H4 (cell line): Measurements from ENCODE around the gene CERT1. TPM values are rescaled to one million over a fixed set of nuclear protein-coding genes. Genes with fewer than 3 reads are reported as not detected.
A peak's percentile ranks its signal among the peaks of the same experiment; 100 is the strongest.
"Not testable (repeated sequence)": the region's sequence is repeated elsewhere in the genome, so short reads cannot be mapped to it uniquely, and the experiment has no call there.

ENCODE experiments used
- DNase-seq: peaks from one replicate; pipeline ENCODE4 v3.0.0-alpha.2; 2015; ENCODE audit warnings: low spot score
- total RNA-seq: library from RNA; depleted of rRNA; stranded (reverse); fragments of >200 nt; shearing (Covaris generic); gene quantifications from 2 replicates; pipeline ENCODE4 v1.2.3, GENCODE V29; 2014; rRNA removed

Gene CERT1
- 4.1 and 12.5 TPM in 2 replicates for total RNA-seq

DNA sequence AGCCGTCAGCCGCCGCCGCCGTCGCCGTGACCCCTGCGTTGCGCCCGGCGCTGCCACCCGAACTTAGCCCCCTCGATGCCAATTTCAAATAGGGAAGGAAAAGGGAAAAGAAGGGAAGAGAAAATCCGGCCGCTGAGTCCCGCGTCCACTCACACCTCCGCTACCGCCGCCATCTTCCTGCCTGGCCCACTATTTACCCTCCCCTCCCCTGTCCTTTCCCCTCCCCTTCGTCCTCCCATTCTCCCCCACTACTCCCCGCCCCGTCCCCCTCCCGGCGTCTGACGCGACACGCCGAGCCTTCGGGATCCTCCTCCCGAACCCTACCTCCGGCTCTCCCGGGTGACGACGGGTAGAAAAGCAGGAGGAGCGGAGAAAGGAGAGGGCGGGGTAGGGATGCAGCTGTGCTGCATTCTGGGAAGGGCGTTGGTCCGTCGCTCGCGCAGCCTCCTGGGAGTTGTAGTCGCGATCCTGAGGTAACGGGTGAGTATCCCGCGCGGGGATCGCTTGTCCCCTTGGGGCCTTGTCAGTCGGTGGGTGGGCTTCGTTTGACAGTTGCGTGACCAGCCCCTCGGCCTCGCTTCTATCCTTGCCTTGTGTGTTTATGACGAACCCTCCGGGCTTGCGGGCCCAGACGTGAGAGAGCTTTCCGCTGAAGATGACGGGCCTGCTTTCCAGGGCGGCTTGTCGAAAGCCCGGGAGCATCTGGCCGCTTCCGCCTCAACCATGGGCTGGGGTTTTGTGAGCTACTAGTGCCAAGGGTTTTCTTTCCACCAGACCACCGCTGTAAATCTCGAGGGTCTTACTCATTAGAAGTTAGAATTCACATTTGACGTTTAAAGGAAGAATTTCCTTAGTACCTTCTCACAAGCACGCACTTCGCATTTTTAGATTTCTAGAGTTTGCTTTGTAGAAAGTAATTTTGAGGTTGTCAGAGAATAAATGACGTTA is at the start of gene CERT1, which contains the start of gene POLK:
Gene CERT1 (minus strand): TSS at position 195 of the 948 bp plus-strand sequence. CDS start 422 bp downstream, outside the sequence.
Gene POLK (plus strand): TSS at position 457 of the 948 bp plus-strand sequence.
- peak; percentile 97 for DNase-seq

DNA sequence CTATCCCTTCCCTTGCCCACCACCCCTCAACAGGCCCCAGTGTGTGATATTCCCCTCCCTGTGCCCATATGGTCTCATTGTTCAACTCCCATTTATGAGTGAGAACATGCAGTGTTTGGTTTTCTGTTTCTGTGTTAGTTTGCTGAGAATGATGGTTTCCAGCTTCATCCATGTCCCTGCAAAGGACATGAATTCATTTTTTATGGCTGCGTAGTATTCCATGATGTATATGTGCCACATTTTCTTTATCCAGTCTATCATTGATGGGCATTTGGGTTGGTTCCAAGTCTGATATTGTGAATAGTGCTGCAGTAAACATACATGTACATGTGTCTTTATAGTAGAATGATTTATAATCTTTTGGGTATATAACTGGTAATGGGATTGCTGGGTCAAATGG is 49.2 kb upstream of the CERT1 start:
- not testable (repeated sequence) for DNase-seq

DNA sequence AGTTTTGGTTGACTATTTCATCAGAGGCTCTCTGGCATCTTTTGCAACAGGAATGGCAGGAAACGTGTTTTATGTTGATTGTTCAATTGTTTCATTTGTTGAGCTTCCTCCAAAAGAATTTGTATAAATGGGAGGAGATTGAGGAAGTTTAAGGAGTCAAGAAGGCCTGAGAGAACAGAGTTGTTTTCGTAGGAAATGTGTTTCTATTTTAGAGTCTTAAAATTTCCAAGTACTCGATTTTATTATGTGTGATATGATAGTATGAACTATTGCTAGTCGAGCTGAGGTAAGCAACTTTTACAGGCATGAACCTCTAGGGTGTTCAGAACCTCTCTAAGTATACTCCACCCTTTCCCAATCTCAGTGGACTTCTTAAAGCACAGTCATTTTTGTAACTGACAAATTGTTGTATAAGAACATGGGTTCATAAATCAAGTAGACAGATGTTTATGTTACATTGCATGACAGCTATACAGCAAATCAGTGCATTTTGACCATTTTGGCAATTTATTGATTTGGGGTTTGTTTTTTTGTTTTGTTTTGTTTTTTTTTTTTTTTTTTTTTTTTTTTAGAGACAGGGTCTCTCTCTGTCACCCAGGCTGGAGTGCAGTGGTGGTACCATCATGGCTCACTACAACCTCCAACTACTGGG is 47.7 kb upstream of the CERT1 start:
- DNase-seq = no peak

- no peak for DNase-seq
These were observed 46.8 kb upstream of the CERT1 start for GRCh38 chr5:75558221-75558620.

- DNase-seq = no peak
These were observed 41.9 kb upstream of the CERT1 start for GRCh38 chr5:75553358-75553757.

GRCh38 chr5:75552764-75553163 is 41.3 kb upstream of the CERT1 start:
- DNase-seq = no peak

- no peak for DNase-seq
These were observed 40.0 kb upstream of the CERT1 start for GRCh38 chr5:75551471-75551870.

- DNase-seq = no peak
These were observed 39.2 kb upstream of the CERT1 start for GRCh38 chr5:75550597-75550996.

- no peak for DNase-seq
These were observed 36.4 kb upstream of the CERT1 start for GRCh38 chr5:75547812-75548211.

DNA sequence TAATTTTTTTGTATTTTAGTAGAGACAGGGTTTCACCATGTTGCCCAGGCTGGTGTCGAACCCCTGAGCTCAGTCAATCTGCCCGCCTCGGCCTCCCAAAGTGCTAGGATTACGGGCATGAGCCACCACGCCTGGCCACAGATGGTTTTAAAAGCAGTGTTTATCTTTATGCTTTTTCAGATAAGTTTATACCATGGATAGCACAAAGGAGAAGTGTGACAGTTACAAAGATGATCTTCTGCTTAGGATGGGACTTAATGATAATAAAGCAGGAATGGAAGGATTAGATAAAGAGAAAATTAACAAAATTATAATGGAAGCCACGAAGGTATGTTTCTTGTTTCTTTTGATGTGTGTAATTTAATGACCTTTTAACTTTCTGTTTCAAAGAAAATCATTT is 35.4 kb upstream of the CERT1 start:
- DNase-seq = no peak

DNA sequence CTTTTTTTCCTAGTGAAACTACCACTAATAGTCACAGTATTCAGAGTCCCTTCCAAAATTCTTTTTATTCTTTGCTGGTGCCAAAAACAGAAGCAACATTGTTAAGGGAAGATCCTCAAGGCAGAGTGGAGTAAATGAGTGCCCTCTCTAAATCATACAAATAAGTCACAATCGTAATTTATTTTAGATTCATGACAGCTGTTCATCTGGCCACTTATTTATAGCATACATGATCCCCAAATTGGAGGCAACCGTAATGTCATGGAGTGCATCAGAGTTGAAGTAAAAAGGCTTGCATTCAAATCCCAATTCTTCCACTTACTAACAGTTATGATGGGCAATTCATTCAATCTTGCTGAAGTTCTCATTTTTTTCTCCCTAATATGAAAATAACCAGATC is 33.7 kb upstream of the CERT1 start:
- no peak for DNase-seq

DNA sequence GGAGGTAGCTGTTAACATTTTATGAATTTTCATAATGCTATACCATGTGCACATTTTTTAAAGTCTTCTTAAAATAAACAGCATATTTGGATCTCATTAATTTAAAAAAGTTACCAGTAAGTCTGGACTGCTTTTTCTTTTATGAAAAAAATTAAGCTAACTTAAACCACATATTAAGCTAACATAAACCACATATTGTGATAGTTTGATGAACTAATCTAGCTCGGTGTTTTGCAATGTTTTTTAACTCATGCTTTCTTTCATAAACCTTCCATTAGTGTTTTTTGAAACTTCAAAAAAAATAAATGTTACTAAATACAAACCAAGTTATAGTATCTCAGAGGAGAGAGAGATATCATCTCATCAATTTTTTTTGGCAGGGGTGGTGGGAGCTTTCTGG is 26.8 kb upstream of the CERT1 start:
- DNase-seq = no peak

- DNase-seq = no peak
These were observed 25.4 kb upstream of the CERT1 start for GRCh38 chr5:75536694-75537360.

- no peak for DNase-seq
These were observed 24.7 kb upstream of the CERT1 start for GRCh38 chr5:75536147-75536546.

DNA sequence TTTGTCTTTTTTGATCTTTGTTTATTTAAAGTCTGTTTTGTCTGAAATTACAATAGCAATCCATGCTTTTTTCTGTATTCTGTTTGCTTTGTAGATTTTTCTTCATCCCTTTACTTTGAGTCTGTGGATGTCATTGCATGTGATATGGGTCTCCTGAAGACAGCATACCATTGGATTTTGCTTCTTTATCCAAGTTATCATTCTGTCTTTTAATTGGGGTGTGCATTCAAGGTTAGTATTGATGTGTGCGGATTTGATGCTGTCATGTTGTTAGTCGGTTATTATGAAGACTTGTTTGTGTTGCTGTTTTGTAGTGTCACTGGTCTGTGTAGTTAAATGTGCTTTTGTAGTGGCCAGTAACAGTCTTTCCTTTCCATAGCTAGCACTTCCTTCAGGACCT is 23.3 kb upstream of the CERT1 start:
- no peak for DNase-seq

DNA sequence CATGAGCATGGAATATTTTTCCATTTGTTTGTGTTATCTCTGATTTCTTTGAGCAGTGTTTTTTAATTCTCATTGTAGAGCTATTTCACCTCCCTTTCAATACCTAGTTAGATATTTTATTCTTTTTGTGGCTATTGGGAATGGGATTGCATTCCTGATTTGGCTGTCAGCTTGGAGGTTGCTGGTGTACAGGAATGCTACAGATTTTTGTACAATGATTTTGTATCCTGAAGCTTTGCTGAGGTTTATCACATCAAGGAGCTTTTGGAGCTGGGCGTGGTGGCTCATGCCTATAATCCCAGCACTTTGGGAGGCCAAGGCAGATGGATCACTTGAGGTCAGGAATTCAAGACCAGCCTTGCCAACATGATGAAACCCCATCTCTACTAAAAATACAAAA is 22.3 kb upstream of the CERT1 start:
- DNase-seq = not testable (repeated sequence)

DNA sequence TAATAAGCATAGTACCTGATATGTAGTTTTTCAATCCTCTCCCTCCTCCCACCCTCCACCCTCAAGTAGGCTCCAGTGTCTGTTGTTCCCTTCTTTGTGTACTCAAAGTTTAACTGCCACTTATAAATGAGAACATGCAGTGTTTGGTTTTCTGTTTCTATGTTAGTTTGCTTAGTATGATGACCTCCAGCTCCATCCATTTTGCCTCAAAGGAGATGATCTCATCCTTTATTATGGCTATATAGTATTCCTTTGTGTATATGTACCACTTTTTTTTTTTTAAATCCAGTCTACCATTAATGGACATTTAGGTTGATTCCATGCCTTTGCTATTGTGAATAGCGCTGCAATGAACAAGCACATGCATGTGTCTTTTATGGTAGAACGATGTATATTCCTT is 20.8 kb upstream of the CERT1 start:
- DNase-seq = no peak

- no peak for DNase-seq
These were observed 17.8 kb upstream of the CERT1 start for GRCh38 chr5:75529185-75529584.

- no peak for DNase-seq
These were observed 14.6 kb upstream of the CERT1 start for GRCh38 chr5:75526070-75526469.

DNA sequence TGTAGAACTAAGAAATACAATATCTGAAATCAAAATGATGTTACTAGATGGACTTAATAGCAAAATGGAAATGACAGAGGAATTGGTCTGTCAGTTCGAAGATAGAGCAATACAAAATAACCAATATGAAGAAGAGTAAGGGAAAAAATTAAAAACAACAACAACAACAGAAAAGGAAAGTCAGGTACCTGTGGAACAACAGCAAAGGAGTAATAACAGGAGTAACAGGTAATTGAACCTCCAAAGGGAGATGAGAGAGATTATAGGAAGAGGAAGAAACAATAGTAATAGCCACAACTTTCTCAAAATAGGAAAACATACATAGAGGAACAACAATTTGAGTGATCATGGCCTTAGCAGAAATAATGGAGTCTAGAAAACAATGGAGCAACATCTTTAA is 13.9 kb upstream of the CERT1 start:
- no peak for DNase-seq

DNA sequence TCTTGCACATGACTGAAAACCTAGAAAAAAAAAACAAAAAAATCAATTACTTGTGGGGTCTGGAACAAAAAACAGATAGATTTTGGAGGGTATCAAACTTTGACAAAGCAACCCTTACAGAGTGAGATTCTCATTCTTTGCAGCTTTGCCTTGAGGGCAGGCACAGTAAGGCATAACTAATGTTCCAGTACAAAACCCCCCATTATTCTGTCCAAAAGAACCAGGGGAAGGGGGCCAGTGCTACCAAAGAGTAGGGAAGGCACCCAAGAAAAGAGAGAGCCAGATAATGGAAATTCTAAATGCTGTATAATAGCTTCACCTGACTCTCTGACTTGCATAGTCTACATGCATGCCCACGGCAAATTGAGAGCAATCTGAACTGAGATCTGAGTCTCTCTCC is 13.2 kb upstream of the CERT1 start:
- DNase-seq = no peak

GRCh38 chr5:75524071-75524470 is 12.6 kb upstream of the CERT1 start:
- no peak for DNase-seq
